H9 (cell line): ENCODE data around the gene HSDL2. TPM values are rescaled to one million over a fixed set of nuclear protein-coding genes. Genes with fewer than 3 reads are reported as not detected.

ENCODE experiments used
- DNase-seq: peaks from one replicate; pipeline ENCODE4 v3.0.0-alpha.2; 2017
- H2AFZ ChIP-seq: one replicate; pipeline ENCODE4 v1.6.1; 2013; ENCODE audit warnings: mild to moderate bottlenecking, low read length, control low read depth, moderate library complexity
- H2AK5ac ChIP-seq: 2 replicates; pipeline ENCODE4 v1.6.1; 2013; ENCODE audit warnings: low read length, control low read depth, mixed read lengths; ENCODE audit not compliant: insufficient read length
- H2BK120ac ChIP-seq: one replicate; pipeline ENCODE4 v1.6.1; 2013; ENCODE audit warnings: low read depth, mild to moderate bottlenecking, low read length, control low read depth, inconsistent platforms; ENCODE audit not compliant: poor library complexity, severe bottlenecking
- H2BK12ac ChIP-seq: 2 replicates; pipeline ENCODE4 v1.6.1; 2013; ENCODE audit warnings: low read length, control low read depth, mixed read lengths, low read depth; ENCODE audit not compliant: insufficient read length
- H2BK15ac ChIP-seq: 2 replicates; pipeline ENCODE4 v1.6.1; 2013; ENCODE audit warnings: low read depth, low read length, control low read depth
- H2BK20ac ChIP-seq: one replicate; pipeline ENCODE4 v1.6.1; 2013; ENCODE audit warnings: low read depth, mild to moderate bottlenecking, low read length, control low read depth, inconsistent platforms; ENCODE audit not compliant: poor library complexity, severe bottlenecking
- H2BK5ac ChIP-seq: 2 replicates; pipeline ENCODE4 v1.6.1; 2013; ENCODE audit warnings: low read length, control low read depth, mixed read lengths; ENCODE audit not compliant: insufficient read length
- H3K14ac ChIP-seq: 2 replicates; pipeline ENCODE4 v1.6.1; 2013; ENCODE audit warnings: low read length, control low read depth; ENCODE audit not compliant: insufficient read depth
- H3K18ac ChIP-seq: 2 replicates; pipeline ENCODE4 v1.6.1; 2013; ENCODE audit warnings: low read depth, mild to moderate bottlenecking, mixed read lengths, low read length, control low read depth; ENCODE audit not compliant: insufficient read length
- H3K23ac ChIP-seq: 2 replicates; pipeline ENCODE4 v1.6.1; 2013; ENCODE audit warnings: low read length, control low read depth, mixed read lengths, low read depth; ENCODE audit not compliant: insufficient read length
- H3K23me2 ChIP-seq: 2 replicates; pipeline ENCODE4 v1.6.1; 2013; ENCODE audit warnings: low read depth, mild to moderate bottlenecking, mixed read lengths, low read length, control low read depth; ENCODE audit not compliant: insufficient read length, poor library complexity, severe bottlenecking
- H3K27ac ChIP-seq: 2 replicates; pipeline ENCODE4 v1.5.1; 2013; ENCODE audit warnings: low read length, control low read depth, mixed read lengths, low read depth; ENCODE audit not compliant: insufficient read length
- H3K27me3 ChIP-seq: 2 replicates; pipeline ENCODE4 v1.6.1; 2013; ENCODE audit warnings: low read length, control low read depth, inconsistent platforms; ENCODE audit not compliant: insufficient read depth
- H3K4ac ChIP-seq: 2 replicates; pipeline ENCODE4 v1.6.1; 2013; ENCODE audit warnings: low read depth, mild to moderate bottlenecking, control low read depth, inconsistent platforms, low read length, moderate library complexity
- H3K4me1 ChIP-seq: 2 replicates; pipeline ENCODE4 v1.6.1; 2013; ENCODE audit warnings: low read length, control low read depth, inconsistent platforms; ENCODE audit not compliant: insufficient read depth
- H3K4me2 ChIP-seq: 2 replicates; pipeline ENCODE4 v1.6.1; 2013; ENCODE audit warnings: low read length, control low read depth, mixed read lengths; ENCODE audit not compliant: insufficient read length, insufficient read depth
- H3K56ac ChIP-seq: 2 replicates; pipeline ENCODE4 v1.6.1; 2013; ENCODE audit warnings: low read depth, mild to moderate bottlenecking, mixed read lengths, low read length, control low read depth; ENCODE audit not compliant: insufficient read length
- H3K79me1 ChIP-seq: 2 replicates; pipeline ENCODE4 v1.6.1; 2013; ENCODE audit warnings: low read depth, mild to moderate bottlenecking, moderate library complexity, low read length, control low read depth, inconsistent platforms; ENCODE audit not compliant: insufficient read depth, poor library complexity, severe bottlenecking
- H3K79me2 ChIP-seq: 2 replicates; pipeline ENCODE4 v1.6.1; 2013; ENCODE audit warnings: low read length, control low read depth, inconsistent platforms; ENCODE audit not compliant: insufficient read depth
- H3K9ac ChIP-seq: 2 replicates; pipeline ENCODE4 v1.6.1; 2013; ENCODE audit warnings: low read length, control low read depth, mixed read lengths; ENCODE audit not compliant: insufficient read length; ENCODE audit errors: extremely low read depth
- H3K9me3 ChIP-seq: one replicate; pipeline ENCODE4 v1.6.1; 2013; ENCODE audit warnings: low read depth, low read length, inconsistent platforms; ENCODE audit not compliant: control insufficient read depth
- H3T11ph ChIP-seq: one replicate; pipeline ENCODE4 v1.6.1; 2013; ENCODE audit warnings: mild to moderate bottlenecking, low read length, control low read depth, inconsistent platforms
- H4K20me1 ChIP-seq: one replicate; pipeline ENCODE4 v1.6.1; 2013; ENCODE audit not compliant: control insufficient read depth, insufficient read length, insufficient read depth
- H4K5ac ChIP-seq: 2 replicates; pipeline ENCODE4 v1.6.1; 2013; ENCODE audit warnings: low read depth, mild to moderate bottlenecking, mixed read lengths, low read length, control low read depth; ENCODE audit not compliant: insufficient read length
- H4K8ac ChIP-seq: replicated peaks from 2 replicates; pipeline ENCODE4 v1.6.1; 2013; ENCODE audit warnings: low read length, control low read depth, mixed read lengths, low read depth; ENCODE audit not compliant: insufficient read length
- H4K91ac ChIP-seq: 2 replicates; pipeline ENCODE4 v1.6.1; 2013; ENCODE audit warnings: low read depth, mild to moderate bottlenecking, moderate library complexity, mixed read lengths, low read length, control low read depth; ENCODE audit not compliant: insufficient read length
- H3K27ac Mint-ChIP-seq, 3 experiments: 2 replicates in 2 of 3; 3 replicates in 1 of 3; pipeline ENCODE4 v1.8.0; 2020 to 2021; ENCODE audit warnings: mixed read lengths in 3 of 3, mild to moderate bottlenecking in 1 of 3, moderate library complexity in 1 of 3
- H3K27me3 Mint-ChIP-seq: 2 replicates; pipeline ENCODE4 v1.8.0; 2021; ENCODE audit warnings: low read depth, mild to moderate bottlenecking, moderate library complexity, mixed read lengths
- H3K36me3 Mint-ChIP-seq, 3 experiments: 2 replicates in 2 of 3; 3 replicates in 1 of 3; pipeline ENCODE4 v1.8.0; 2020 to 2021; ENCODE audit warnings: low read depth in 3 of 3, mixed read lengths in 3 of 3; ENCODE audit not compliant: insufficient read depth in 1 of 3
- H3K4me1 Mint-ChIP-seq, 2 experiments: 2 replicates each; pipeline ENCODE4 v1.8.0; 2020; ENCODE audit warnings: mixed read lengths in 2 of 2
- H3K4me3 Mint-ChIP-seq, 2 experiments: 2 replicates in 1 of 2; 3 replicates in 1 of 2; pipeline ENCODE4 v1.8.0; 2020 to 2021; ENCODE audit warnings: mild to moderate bottlenecking in 2 of 2, mixed read lengths in 2 of 2, moderate library complexity in 1 of 2
- H3K9me3 Mint-ChIP-seq, 2 experiments: 2 replicates in 1 of 2; 3 replicates in 1 of 2; pipeline ENCODE4 v1.8.0; 2020; ENCODE audit warnings: mild to moderate bottlenecking in 2 of 2, mixed read lengths in 2 of 2, moderate library complexity in 1 of 2
- WGBS: extraction: QIAGEN DNeasy Blood & Tissue Kit; methylation state at CpG from one replicate; pipeline ENCODE4 v1.1.7; 2013; ENCODE audit warnings: missing lambda C conversion rate, low lambda C conversion rate, mixed read lengths; ENCODE audit not compliant: insufficient read length; ENCODE audit errors: extremely low coverage; 5-methylcytosine and 5-hydroxymethylcytosine counted together
- total RNA-seq: library from RNA; stranded (reverse); gene quantifications from 2 replicates; pipeline ENCODE4 v1.2.1, GENCODE V29; 2021
- TF ChIP-seq, protein P1 (sequence below): fragments of 200-600 bp; sonication (generic); conservative IDR thresholded peaks from 3 replicates; pipeline ENCODE4 v1.8.0; 2021; ENCODE audit warnings: antibody characterized with exemption, mild to moderate bottlenecking

HSDL2 gene
- total RNA-seq, 1 experiment from 2014 or later, result 16.6 TPM

DNA sequence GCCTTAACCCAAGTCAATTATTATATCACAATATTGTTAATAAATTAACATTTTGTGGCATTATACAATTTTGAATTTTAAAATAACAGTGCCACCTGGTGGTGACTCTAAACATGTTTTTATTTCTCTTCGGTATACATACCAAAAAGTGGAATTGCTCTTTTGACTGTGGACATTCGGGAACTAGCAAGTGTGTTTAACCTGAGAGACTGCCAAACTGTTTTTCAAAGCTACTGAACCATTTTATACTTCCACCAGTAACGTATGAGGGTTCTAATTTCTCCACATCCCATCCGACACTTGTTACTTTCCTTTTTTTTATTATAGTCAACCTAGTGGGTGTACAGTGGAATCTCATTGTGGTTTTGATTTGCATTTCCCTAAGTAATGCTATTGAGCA lies 18.3 kb upstream of the HSDL2 start:
- no peaks in the 10 kb centered on the region for H3K79me2 ChIP-seq
- no peaks in the 10 kb centered on the region for H3K27me3 Mint-ChIP-seq
- H2BK12ac ChIP-seq, result no peak overlapping the region
- no peak overlapping the region for H2BK5ac ChIP-seq
- H2AK5ac ChIP-seq, result no peak overlapping the region
- WGBS, result no CpG with 5 or more reads among the region's 4 CpGs
- H3K79me1 ChIP-seq, result no peaks in the 10 kb centered on the region
- H3K36me3 Mint-ChIP-seq, result peaks cover 7 to 12% (median 9%) of the 10 kb centered on the region in 3 experiments; a peak in 6 of 7 replicates
- no peak overlapping the region for H4K8ac ChIP-seq
- H3K4me2 ChIP-seq, result no peak overlapping the region
- H2AFZ ChIP-seq, result no peak overlapping the region
- no peak overlapping the region for H3K9ac ChIP-seq
- no peak overlapping the region for H3K4me3 Mint-ChIP-seq
- no peak overlapping the region for H4K5ac ChIP-seq
- no peak overlapping the region for H2BK15ac ChIP-seq
- H3K27ac ChIP-seq, result no peak overlapping the region
- H3K27me3 ChIP-seq, result no peaks in the 10 kb centered on the region
- no peak overlapping the region for H3K27ac Mint-ChIP-seq
- no peaks in the 10 kb centered on the region for H4K20me1 ChIP-seq
- no peak overlapping the region for H4K91ac ChIP-seq
- TF ChIP-seq, protein P1, sequence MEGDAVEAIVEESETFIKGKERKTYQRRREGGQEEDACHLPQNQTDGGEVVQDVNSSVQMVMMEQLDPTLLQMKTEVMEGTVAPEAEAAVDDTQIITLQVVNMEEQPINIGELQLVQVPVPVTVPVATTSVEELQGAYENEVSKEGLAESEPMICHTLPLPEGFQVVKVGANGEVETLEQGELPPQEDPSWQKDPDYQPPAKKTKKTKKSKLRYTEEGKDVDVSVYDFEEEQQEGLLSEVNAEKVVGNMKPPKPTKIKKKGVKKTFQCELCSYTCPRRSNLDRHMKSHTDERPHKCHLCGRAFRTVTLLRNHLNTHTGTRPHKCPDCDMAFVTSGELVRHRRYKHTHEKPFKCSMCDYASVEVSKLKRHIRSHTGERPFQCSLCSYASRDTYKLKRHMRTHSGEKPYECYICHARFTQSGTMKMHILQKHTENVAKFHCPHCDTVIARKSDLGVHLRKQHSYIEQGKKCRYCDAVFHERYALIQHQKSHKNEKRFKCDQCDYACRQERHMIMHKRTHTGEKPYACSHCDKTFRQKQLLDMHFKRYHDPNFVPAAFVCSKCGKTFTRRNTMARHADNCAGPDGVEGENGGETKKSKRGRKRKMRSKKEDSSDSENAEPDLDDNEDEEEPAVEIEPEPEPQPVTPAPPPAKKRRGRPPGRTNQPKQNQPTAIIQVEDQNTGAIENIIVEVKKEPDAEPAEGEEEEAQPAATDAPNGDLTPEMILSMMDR, result peak; percentile 75
- H3K56ac ChIP-seq, result no peak overlapping the region
- H2BK20ac ChIP-seq, result no peak overlapping the region
- H3K23ac ChIP-seq, result no peak overlapping the region
- H3K23me2 ChIP-seq, result no peaks in the 10 kb centered on the region
- no peaks in the 10 kb centered on the region for H3K4me1 Mint-ChIP-seq
- no peak for DNase-seq
- H3K14ac ChIP-seq, result no peak overlapping the region
- no peak overlapping the region for H2BK120ac ChIP-seq
- H3K9me3 ChIP-seq, result no peaks in the 10 kb centered on the region
- H3K18ac ChIP-seq, result no peak overlapping the region
- no peaks in the 10 kb centered on the region for H3K4me1 ChIP-seq
- no peak overlapping the region for H3K4ac ChIP-seq
- H3T11ph ChIP-seq, result no peak overlapping the region
- H3K9me3 Mint-ChIP-seq, result peaks cover 17% of the 10 kb centered on the region in 2 experiments
